ENCODE measurements around the gene RNF115.
"Not testable (repeated sequence)": the region's sequence is repeated elsewhere in the genome, so short reads cannot be mapped to it uniquely, and the experiment has no call there.

RNF115 gene

DNA sequence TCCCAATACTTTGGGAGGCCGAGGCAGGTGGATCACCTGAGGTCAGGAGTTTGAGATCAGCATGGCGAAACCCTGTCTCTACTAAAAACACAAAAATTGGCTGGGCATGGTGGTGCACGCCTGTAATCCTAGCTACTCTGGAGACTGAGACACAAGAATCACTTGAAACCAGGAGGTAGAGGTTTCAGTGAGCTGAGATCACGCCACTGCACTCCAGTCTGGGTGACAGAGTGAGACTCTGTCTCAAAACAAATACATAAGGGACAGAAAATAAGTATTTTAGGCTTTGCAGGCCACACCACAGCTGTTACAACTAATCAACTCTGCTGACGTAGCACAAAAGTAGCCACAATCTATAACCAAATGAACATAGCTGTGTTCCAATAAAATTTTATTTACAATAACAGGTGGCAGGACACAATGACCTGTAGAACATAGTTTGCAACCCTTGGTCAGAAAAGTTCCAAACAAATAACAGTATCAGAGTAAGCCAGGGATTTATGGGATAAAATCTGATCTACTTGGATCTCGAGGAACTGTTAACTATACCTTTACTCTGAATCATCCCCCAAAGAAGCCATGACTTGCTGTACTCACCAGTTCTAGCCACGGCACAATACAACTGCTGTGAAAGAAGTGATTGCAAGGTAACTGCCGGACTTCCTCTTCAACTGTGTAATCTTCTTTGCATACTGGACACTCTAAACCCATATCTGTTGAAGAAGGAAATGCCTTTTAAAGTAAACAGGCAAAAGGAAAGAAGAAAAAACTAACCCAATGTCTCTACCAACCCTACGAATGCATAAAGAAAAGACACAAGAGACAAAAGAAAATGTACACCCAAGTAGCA lies 76.3 kb downstream of the RNF115 start:
- H3K27me3 Mint-ChIP-seq: no peaks in the 10 kb centered on the region
- H3K4me1 Mint-ChIP-seq (ENCODE audit: low read depth): peaks cover 15% of the 10 kb centered on the region
- no peaks in the 10 kb centered on the region for H3K9me3 Mint-ChIP-seq
- H3K27ac Mint-ChIP-seq: no peak overlapping the region
- no peak overlapping the region for H3K4me3 Mint-ChIP-seq
- H3K36me3 Mint-ChIP-seq (ENCODE audit: low read depth): peaks cover 66% of the 10 kb centered on the region

DNA sequence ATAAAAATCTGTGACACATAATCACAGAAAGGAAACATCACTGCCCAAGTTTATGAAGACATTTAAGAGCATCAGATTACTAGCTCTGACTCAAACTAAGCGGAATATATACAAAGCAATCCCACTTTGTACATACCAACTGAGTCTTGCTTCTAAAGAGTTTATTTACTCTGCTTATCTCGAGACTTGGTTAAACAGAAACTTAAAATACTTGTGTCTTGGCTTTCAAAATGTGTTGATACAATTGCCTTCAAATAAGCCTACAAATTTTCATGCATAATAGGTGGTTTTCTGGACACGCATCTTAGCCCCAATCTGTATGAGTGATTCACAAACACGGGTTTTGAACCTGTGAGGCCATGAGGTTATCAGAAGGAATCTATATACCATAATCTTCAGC lies 83.6 kb downstream of the RNF115 start:
- no peak overlapping the region for H3K27ac Mint-ChIP-seq

DNA sequence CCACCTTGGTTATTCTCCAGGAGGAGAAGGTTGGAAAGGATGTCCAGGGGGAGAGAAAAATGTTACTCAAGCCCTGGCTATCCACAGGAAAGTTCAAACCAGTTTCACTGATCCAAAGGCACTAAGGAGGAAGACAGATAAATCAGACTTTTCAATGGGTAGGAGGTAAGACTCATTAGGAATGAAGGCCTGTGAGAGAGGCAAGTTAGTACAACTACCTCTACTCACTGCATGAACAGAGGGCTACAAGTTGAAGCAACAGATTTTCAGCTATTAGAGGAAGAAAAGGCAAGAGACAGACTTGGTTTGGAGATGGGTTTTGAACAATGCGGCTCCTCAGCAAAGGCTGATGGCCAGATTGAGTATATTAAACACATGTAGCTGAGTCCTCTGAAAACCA lies 87.7 kb downstream of the RNF115 start:
- H3K9me3 Mint-ChIP-seq: no peaks in the 10 kb centered on the region
- H3K27me3 Mint-ChIP-seq: no peaks in the 10 kb centered on the region
- no peak overlapping the region for H3K27ac Mint-ChIP-seq
- no peak overlapping the region for H3K4me3 Mint-ChIP-seq
- peaks cover 3% of the 10 kb centered on the region for H3K4me1 Mint-ChIP-seq (ENCODE audit: low read depth)
- H3K36me3 Mint-ChIP-seq (ENCODE audit: low read depth): peaks cover 19% of the 10 kb centered on the region

More for the DNA sequence above, 83.6 kb downstream of the RNF115 start:
- Mint-ChIP-seq H3K4me3 (no peak overlapping the region), H3K36me3 (ENCODE audit: low read depth) (peaks cover 48% of the 10 kb centered on the region), H3K4me1 (ENCODE audit: low read depth) (peaks cover 3% of the 10 kb centered on the region), H3K27me3 (no peaks in the 10 kb centered on the region), H3K9me3 (no peaks in the 10 kb centered on the region)

DNA sequence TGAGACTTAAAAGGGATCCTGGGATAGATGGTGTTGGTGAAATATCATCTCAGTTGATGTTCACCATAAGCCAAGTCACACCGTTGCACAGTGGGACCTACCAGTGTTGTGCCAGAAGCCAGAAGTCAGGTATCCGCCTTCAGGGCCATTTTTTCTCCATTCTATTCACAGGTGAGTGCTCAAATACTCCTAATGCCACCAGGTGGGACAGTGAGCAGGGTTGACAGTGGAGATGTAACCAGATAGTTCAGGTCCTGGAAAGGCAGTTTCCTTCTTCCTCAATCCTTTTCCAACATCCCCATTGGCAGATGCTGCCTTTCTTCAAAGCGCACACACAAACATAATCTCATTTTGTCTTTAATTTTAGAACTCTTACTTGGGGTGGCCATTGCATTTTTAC lies 93.0 kb downstream of the RNF115 start:
- H3K4me3 Mint-ChIP-seq: no peak overlapping the region
- no peak overlapping the region for H3K27ac Mint-ChIP-seq
- peaks cover 15% of the 10 kb centered on the region for H3K36me3 Mint-ChIP-seq (ENCODE audit: low read depth)

DNA sequence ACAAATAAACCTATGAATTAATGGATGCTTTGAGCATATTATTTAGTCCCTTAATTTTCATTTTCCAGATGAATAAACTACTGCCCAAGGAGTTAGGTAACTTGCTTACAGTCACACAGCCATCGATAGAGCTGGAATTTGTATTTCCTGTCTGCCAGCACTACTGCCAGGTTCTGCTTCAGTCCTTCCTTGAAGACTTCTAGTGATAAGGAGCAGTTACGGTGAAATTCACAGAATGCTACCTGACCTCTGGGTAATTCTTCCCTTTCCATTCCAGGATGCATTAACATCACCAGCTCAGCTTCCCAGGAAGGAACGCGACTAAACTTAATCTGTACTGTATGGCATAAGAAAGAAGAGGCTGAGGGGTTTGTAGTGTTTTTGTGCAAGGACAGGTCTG lies 93.4 kb downstream of the RNF115 start:
- H3K4me1 Mint-ChIP-seq (ENCODE audit: low read depth): peaks cover 6% of the 10 kb centered on the region
- H3K4me3 Mint-ChIP-seq: no peak overlapping the region
- H3K36me3 Mint-ChIP-seq (ENCODE audit: low read depth): peaks cover 11% of the 10 kb centered on the region
- H3K9me3 Mint-ChIP-seq: no peaks in the 10 kb centered on the region
- H3K27ac Mint-ChIP-seq: no peak overlapping the region
- no peaks in the 10 kb centered on the region for H3K27me3 Mint-ChIP-seq

More for the DNA sequence above, 93.0 kb downstream of the RNF115 start:
- no peaks in the 10 kb centered on the region for H3K27me3 Mint-ChIP-seq
- H3K4me1 Mint-ChIP-seq (ENCODE audit: low read depth): peaks cover 6% of the 10 kb centered on the region
- no peaks in the 10 kb centered on the region for H3K9me3 Mint-ChIP-seq

DNA sequence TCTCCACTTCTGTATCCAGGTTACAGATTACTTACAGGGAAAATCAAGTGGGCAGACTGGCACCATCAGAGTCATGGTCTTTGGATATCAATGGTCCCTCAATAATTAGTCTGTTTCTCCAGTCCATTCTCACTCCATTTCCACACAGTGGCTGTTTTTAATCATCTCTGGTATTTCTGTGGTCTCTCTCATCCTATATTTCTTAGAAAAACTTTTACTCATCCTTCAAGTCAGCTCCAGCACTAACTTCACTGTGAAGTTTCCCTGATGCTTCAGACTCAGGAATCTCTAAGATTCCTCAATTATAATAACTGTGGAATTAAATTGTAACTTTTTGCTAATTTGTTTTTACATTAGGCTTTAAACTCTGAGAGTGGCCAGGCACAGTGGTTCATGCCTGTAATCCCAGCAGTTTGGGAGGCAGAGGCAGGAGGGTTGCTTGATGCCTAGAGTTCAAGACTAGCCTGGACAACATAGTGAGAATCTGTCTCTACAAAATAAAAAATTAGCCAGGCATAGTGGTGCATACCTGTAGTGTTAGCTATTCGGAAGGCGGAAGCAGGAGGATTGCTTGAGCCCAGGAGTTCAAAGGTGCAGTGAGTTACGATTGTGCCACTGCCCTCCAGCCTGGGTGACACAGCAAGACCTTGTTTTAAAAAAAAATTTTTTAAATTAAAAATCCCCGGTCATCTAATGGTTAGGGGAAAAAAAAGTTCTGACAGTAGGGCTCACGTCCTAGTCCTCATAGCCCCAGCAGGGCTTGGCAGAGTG lies 94.0 kb downstream of the RNF115 start:
- peaks cover 6% of the 10 kb centered on the region for H3K4me1 Mint-ChIP-seq (ENCODE audit: low read depth)
- H3K9me3 Mint-ChIP-seq: no peaks in the 10 kb centered on the region
- no peaks in the 10 kb centered on the region for H3K27me3 Mint-ChIP-seq
- no peak overlapping the region for H3K27ac Mint-ChIP-seq
- H3K36me3 Mint-ChIP-seq (ENCODE audit: low read depth): peaks cover 11% of the 10 kb centered on the region
- H3K4me3 Mint-ChIP-seq: no peak overlapping the region

DNA sequence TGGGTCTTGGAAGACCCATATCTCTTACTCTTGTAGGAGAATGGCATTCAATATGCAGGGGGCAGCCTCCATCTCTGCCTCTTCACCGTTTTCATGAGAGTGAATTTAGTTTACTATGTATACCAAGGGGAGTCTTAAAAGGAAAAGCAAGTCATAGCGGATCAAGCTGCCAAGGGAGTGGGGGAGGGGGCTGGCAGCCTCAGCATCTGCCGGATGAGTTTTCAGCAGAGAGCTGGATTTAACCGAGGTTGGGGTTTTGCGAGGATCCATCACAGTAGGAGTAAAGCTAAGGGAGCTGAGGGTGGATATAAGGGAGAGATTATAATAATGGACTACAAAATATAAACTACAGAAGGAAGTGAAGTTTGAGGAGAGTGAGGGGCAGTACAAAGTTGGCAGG lies 94.7 kb downstream of the RNF115 start:
- H3K4me3 Mint-ChIP-seq: no peak overlapping the region
- peaks cover 11% of the 10 kb centered on the region for H3K36me3 Mint-ChIP-seq (ENCODE audit: low read depth)
- no peaks in the 10 kb centered on the region for H3K27me3 Mint-ChIP-seq

DNA sequence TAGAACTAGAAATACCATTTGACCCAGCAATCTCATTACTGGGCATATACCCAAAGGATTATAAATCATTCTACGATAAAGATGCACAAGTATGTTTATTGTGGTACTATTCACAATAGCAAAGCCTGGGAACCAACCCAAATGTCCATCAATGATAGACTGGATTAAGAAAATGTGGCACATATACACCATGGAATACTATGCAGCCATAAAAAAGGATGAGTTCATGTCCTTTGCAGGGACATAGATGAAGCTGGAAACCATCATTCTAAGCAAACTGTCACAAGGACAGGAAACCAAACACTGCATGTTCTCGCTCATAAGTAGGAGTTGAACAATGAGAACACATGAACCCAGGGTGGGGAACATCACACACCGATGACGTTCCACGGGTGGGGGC lies 97.7 kb downstream of the RNF115 start:
- not testable (repeated sequence) for H3K27ac Mint-ChIP-seq; H3K36me3 Mint-ChIP-seq (ENCODE audit: low read depth); H3K9me3 Mint-ChIP-seq; H3K4me3 Mint-ChIP-seq
- Mint-ChIP-seq H3K27me3 (peaks cover 13% of the 10 kb centered on the region), H3K4me1 (ENCODE audit: low read depth) (peaks cover 15% of the 10 kb centered on the region)

More for the DNA sequence above, 94.7 kb downstream of the RNF115 start:
- H3K9me3 Mint-ChIP-seq: no peaks in the 10 kb centered on the region
- H3K4me1 Mint-ChIP-seq (ENCODE audit: low read depth): peaks cover 6% of the 10 kb centered on the region
- no peak overlapping the region for H3K27ac Mint-ChIP-seq

DNA sequence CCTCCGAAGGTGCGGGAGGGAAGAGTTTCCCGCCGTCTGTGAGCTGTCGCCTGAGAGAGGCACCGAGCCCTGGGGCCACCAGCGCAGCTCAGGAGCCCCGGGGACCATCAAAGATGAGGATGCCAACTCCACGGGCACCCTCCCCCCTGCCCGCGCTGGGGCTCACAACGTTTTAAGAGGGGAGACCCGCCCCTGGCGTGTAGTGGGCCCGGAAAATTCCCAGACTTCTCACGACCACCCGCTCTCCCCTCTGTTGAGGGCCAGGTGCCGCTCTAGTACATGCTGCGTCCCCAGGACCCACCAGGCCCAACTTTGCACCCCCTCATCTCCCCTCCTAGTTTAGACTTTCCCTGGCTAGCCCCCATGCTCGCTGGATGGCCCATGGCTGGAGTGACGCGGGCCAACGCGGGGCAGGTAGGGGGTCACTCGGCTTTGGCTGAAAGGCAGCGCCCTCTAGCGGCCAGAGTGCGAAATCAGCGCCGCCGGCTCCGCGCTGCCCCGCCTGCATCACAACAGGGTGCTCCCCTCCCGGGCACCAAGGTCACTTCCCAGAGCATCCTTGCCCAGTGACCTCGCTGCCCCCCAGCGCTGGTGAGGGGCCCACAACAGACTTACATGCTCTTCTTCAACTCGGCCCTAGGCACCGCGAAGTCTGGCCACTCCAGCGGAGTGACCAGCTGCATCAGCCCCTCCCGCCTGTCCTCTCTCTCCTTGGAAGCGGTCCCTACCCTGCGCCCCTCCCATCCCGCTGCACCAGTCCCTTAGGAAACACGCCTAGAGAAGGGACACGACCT lies 102.8 kb downstream of the RNF115 start:
- Mint-ChIP-seq H3K9me3 (no peaks in the 10 kb centered on the region), H3K27me3 (peaks cover 15% of the 10 kb centered on the region), H3K4me1 (ENCODE audit: low read depth) (peaks cover 45% of the 10 kb centered on the region), H3K4me3 (peak overlapping the region; percentile 75), H3K27ac (peak overlapping the region; percentile 79), H3K36me3 (ENCODE audit: low read depth) (no peaks in the 10 kb centered on the region)

DNA sequence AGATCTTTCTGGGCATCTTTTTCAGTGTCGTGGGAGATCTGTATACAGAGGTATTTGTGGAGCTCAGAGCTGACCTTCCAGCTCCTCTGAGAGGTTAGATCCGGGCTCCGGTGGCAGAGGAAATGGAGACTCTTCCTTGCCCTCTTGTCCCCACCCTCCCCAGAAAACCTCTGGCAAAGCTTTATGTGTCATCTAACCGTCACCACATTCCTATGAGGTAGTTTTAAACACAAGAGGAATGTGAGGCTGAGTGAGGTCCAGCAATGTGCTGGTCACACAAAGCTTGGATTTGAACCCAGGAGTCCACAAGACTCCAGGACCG lies 103.4 kb downstream of the RNF115 start:
- Mint-ChIP-seq H3K4me3 (peak overlapping the region; percentile 75), H3K27me3 (peaks cover 15% of the 10 kb centered on the region), H3K36me3 (ENCODE audit: low read depth) (no peaks in the 10 kb centered on the region), H3K27ac (peak overlapping the region; percentile 64), H3K4me1 (ENCODE audit: low read depth) (peaks cover 45% of the 10 kb centered on the region), H3K9me3 (no peaks in the 10 kb centered on the region)

DNA sequence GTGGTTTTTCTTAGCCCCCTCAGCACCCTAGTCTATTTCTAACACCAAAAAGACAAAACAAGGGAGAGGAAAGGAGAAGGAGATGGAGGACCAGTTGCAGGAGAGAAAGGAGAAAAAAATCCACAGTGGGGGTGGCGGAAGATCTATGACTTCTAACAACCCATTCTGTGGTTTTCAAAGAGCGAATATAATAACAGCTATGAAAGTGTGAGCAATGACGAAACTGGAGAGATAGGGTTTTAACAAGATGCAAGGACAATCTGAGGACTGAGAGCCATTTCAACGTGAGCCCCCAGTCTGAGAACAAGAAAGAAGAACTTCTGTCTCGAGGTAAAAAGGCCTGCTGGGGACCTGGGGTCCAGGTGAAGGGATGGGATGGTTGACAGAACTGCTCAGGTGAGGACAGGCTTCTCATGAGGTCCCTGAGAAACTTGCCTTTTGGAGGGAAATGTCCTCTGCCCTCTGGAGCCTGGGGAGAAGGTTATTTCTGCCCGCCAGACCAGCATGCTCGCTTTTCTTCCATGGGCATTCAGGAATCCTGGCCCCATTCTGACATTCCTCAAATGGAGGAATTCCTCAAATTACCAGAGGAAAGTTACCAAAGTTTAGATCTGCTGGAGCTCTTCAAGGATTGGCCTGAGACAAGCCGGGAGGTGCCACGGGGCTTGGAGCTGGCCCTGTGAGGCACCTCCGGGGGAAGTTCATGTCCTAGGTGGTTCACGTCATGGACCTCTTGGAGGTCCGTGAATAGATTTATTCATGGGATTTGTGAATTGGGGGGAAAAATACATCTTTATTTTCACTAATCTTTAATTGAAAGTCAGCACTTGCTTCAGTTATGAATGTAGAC lies 104.4 kb downstream of the RNF115 start, which contains the start of gene CD160:
Gene CD160 (plus strand): TSS at position 270 of the 850 bp plus-strand sequence. CDS start 8,829 bp downstream, outside the sequence.
- no peaks in the 10 kb centered on the region for H3K36me3 Mint-ChIP-seq (ENCODE audit: low read depth)
- H3K4me1 Mint-ChIP-seq (ENCODE audit: low read depth): peaks cover 45% of the 10 kb centered on the region
- no peaks in the 10 kb centered on the region for H3K9me3 Mint-ChIP-seq
- peaks cover 15% of the 10 kb centered on the region for H3K27me3 Mint-ChIP-seq
- H3K27ac Mint-ChIP-seq: peak within 1 kb of the TSS; percentile 88
- peak within 1 kb of the TSS; percentile 75 for H3K4me3 Mint-ChIP-seq

DNA sequence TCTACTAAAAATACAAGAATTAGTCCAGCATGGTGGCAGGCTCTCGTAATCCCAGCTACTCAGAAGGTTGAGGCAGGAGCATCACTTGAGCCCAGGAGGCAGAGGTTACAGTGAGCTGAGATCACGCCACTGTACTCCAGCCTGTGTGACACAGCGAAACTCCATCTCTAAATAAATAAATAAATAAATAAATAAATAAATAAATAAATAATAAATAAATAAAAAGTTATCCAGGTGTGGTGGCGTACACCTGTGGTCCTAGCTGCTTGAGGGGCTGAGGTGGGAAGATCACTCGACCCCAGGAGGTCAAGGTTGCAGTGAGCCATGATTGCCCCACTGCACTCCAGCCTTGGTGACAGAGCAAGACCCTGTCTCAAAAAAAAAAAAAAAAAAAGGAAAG lies 105.4 kb downstream of the RNF115 start:
- H3K4me1 Mint-ChIP-seq (ENCODE audit: low read depth): peaks cover 45% of the 10 kb centered on the region
- not testable (repeated sequence) for H3K36me3 Mint-ChIP-seq (ENCODE audit: low read depth); H3K9me3 Mint-ChIP-seq; H3K27ac Mint-ChIP-seq; H3K4me3 Mint-ChIP-seq
- peaks cover 15% of the 10 kb centered on the region for H3K27me3 Mint-ChIP-seq

DNA sequence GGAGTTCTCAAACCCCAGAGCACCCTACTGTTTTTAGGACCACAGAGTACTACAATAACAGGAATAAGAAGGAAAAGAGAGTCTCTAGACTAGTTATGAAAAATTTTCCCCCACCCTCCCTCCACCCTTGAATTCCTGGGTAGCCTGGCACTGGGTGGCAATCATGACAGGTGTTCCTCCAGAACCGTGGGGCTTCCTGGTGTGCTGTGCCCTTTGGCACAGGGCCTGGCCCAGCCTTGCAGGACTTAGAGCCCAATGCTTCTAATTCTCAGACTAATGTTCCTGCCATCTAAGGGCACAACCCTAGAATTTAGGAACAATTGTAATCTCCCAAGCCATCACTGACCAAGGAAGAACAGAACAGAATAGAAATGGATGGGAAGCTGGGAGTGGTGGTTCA lies 106.1 kb downstream of the RNF115 start:
- H3K4me3 Mint-ChIP-seq: no peak overlapping the region
- peaks cover 43% of the 10 kb centered on the region for H3K4me1 Mint-ChIP-seq (ENCODE audit: low read depth)
- no peaks in the 10 kb centered on the region for H3K9me3 Mint-ChIP-seq
- H3K36me3 Mint-ChIP-seq (ENCODE audit: low read depth): no peaks in the 10 kb centered on the region
- peaks cover 13% of the 10 kb centered on the region for H3K27me3 Mint-ChIP-seq
- no peak overlapping the region for H3K27ac Mint-ChIP-seq
